HEK293T (cell line): ENCODE results near the gene BCL7A.

Experiments
- CTCF ChIA-PET: fragments of 350-600 bp; formaldehyde crosslinking; extraction: SDS; loops from one replicate; lab custom pipeline; 2021; ENCODE audit warnings: antibody characterized with exemption, inconsistent platforms; lab: Yijun Ruan, JAX
- POLR2A ChIA-PET: fragments of 350-600 bp; formaldehyde crosslinking; extraction: SDS; loops from one replicate; lab custom pipeline; 2020; ENCODE audit warnings: antibody characterized with exemption, inconsistent platforms; lab: Yijun Ruan, JAX
- DNase-seq: peaks from one replicate; pipeline ENCODE4 v3.0.0; 2012; ENCODE audit warnings: mixed read lengths; ENCODE audit errors: extremely low spot score
- ARNT ChIP-seq: fragments of 450-650 bp; IDR thresholded peaks from 2 replicates; pipeline ENCODE4 v1.6.1; 2017; ENCODE audit warnings: mild to moderate bottlenecking
- BHLHE40 ChIP-seq: fragments of 450-650 bp; IDR thresholded peaks from 2 replicates; pipeline ENCODE4 v1.6.1; 2016; ENCODE audit warnings: mild to moderate bottlenecking, moderate library complexity, borderline replicate concordance
- CTBP1 ChIP-seq: fragments of 450-650 bp; IDR thresholded peaks from 2 replicates; pipeline ENCODE4 v1.6.1; 2016; ENCODE audit warnings: borderline replicate concordance
- ELF4 ChIP-seq: fragments of 450-650 bp; IDR thresholded peaks from 2 replicates; pipeline ENCODE4 v1.6.1; 2017; ENCODE audit warnings: antibody characterized with exemption
- FOXA1 ChIP-seq: fragments of 450-650 bp; IDR thresholded peaks from 2 replicates; pipeline ENCODE4 v1.6.1; 2016; ENCODE audit warnings: mild to moderate bottlenecking
- FOXK2 ChIP-seq: fragments of 450-650 bp; IDR thresholded peaks from 2 replicates; pipeline ENCODE4 v1.6.1; 2016; ENCODE audit warnings: mild to moderate bottlenecking
- FOXM1 ChIP-seq: fragments of 450-650 bp; IDR thresholded peaks from 2 replicates; pipeline ENCODE4 v1.6.1; 2017; ENCODE audit warnings: mild to moderate bottlenecking, borderline replicate concordance
- HDGF ChIP-seq: fragments of 450-650 bp; IDR thresholded peaks from 2 replicates; pipeline ENCODE4 v1.6.1; 2017; ENCODE audit warnings: antibody characterized with exemption, borderline replicate concordance
- L3MBTL2 ChIP-seq: fragments of 450-650 bp; conservative IDR thresholded peaks from 2 replicates; pipeline ENCODE4 v1.6.1; 2016; ENCODE audit warnings: mild to moderate bottlenecking
- LEF1 ChIP-seq: fragments of 450-650 bp; IDR thresholded peaks from 2 replicates; pipeline ENCODE4 v1.6.1; 2017; ENCODE audit warnings: mild to moderate bottlenecking, borderline replicate concordance
- NFRKB ChIP-seq: fragments of 450-650 bp; IDR thresholded peaks from 2 replicates; pipeline ENCODE4 v1.6.1; 2016; ENCODE audit warnings: mild to moderate bottlenecking, moderate library complexity
- SP1 ChIP-seq: fragments of 450-650 bp; IDR thresholded peaks from 2 replicates; pipeline ENCODE4 v1.6.1; 2017
- SUZ12 ChIP-seq: fragments of 450-650 bp; IDR thresholded peaks from 2 replicates; pipeline ENCODE4 v1.6.1; 2016; ENCODE audit warnings: mild to moderate bottlenecking
- TARDBP ChIP-seq: fragments of 450-650 bp; IDR thresholded peaks from 2 replicates; pipeline ENCODE4 v1.6.1; 2016
- ZNF384 ChIP-seq: fragments of 450-650 bp; IDR thresholded peaks from 2 replicates; pipeline ENCODE4 v1.6.1; 2016
- TF ChIP-seq, protein P1 (sequence below): fragments of 450-650 bp; IDR thresholded peaks from 2 replicates; pipeline ENCODE4 v1.6.1; 2016

Gene BCL7A

DNA sequence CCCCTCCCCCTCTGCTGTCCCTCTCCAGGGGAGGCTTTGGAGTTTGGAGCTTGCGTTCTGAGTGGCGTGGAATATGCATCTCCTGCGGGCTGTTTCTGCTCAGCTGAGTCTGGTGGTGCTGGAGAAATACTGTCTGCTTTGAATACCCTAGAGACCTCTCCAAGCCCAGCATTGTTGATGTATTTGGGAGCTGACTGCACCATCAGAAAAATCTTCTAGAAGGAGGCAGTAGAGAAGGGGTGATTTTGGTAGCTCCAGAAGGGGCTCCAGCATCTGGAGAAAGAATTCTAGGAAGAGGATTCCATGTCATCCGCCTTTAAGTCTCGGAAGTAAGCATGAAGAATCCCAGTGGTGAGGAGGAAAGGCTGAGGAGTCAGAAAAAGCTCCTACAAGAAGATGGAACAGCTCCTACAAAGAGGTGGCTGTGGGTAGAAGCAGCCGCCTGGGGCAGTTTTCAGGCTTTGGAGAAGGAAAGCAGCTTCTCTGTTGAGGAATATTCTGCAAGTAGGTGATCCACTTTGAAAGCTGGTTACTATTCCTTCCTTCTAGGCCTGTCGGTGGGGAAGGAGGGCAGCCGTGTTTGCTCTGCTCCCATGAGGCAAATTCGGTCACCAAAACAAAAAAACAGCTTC, 66.6 kb downstream of the BCL7A start:
- POLR2A ChIA-PET: interaction anchor here (0.6 to 2.6 kb wide), 3 partner anchors 10 to 15 kb away, joined by 3 to 14 read pairs (median 9); partner anchors contain the start of gene MLXIP
- DNase-seq: no peak
- CTCF ChIA-PET: no interaction called here

DNA sequence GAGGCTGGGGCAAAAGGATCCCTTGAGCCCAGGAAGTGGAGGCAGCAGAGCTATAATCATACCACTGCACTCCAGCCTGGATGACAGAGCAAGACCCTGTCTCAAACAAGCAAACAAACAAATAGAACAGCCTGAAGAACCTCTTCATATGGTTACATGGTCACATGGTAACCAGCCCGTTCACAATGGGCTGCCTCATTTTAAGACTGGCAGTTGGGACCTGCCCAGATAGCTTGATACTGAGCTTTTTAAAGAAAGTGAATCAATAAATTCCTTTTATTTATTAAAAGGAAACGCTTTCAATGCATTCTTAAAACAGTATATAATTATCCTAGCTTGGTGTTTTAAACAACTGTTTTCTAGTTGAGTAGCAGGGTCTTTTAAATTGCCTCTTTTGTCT, 67.4 kb downstream of the BCL7A start:
- CTCF ChIA-PET: interaction anchor here (0.7 kb wide), 1 partner anchor 85 kb away, joined by 13 read pairs; the partner anchor contains the start of gene IL31
- TF ChIP-seq NFRKB (no peak), ZNF384 (no peak)
- no peak for DNase-seq
- POLR2A ChIA-PET: interaction anchor here (2.5 to 2.6 kb wide), 2 partner anchors 9 to 11 kb away, joined by 9 to 14 read pairs; partner anchors contain the start of gene MLXIP

More for the DNA sequence above, 66.6 kb downstream of the BCL7A start:
- TF ChIP-seq FOXK2: no peak
- TF ChIP-seq, protein P1, sequence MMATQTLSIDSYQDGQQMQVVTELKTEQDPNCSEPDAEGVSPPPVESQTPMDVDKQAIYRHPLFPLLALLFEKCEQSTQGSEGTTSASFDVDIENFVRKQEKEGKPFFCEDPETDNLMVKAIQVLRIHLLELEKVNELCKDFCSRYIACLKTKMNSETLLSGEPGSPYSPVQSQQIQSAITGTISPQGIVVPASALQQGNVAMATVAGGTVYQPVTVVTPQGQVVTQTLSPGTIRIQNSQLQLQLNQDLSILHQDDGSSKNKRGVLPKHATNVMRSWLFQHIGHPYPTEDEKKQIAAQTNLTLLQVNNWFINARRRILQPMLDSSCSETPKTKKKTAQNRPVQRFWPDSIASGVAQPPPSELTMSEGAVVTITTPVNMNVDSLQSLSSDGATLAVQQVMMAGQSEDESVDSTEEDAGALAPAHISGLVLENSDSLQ: no peak
- TF ChIP-seq ARNT: no peak
- no peak for TF ChIP-seq SP1
- TF ChIP-seq ZNF384: no peak
- TF ChIP-seq LEF1: no peak
- TF ChIP-seq FOXM1: no peak
- no peak for TF ChIP-seq SUZ12
- TF ChIP-seq CTBP1: no peak
- TF ChIP-seq BHLHE40: no peak
- TF ChIP-seq FOXA1: no peak
- TF ChIP-seq TARDBP: no peak
- no peak for TF ChIP-seq NFRKB
- no peak for TF ChIP-seq ELF4
- TF ChIP-seq L3MBTL2: no peak
- TF ChIP-seq HDGF: no peak

DNA sequence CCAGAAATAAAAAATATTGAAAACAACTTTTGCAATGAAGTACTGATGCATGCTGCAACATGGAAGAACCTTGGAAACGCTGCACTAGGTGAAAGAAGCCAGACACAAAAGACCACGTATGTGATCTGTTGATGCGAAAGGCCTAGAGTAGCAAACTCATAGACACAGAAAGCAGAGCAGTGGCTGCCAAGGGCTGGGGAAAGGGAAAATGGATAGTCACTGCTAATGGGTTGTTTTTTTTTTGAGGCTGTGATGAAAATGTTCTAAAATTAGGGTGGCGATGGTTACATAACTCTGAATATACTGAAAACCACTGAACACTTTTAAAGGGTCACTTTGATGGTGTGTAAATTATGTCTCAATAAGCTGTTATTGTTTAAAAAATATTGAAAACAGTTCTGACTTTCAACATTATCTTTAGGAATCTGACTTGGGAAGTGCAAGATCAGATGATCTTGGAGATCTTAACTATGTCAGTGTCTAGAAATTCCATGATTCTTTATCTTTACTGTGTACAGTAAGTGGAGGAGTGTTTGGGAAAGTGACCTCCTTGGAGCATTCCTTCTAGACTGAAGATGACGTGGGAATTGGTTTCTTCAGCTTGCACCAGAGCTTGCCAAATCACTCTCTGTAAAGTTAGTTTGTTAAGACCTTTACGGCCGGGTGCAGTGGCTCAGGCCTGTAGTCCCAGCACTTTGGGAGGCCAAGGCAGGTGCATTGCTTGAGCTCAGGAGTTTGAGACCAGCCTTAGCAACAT, 69.3 kb downstream of the BCL7A start:
- CTCF ChIA-PET: no interaction called here
- no peak for DNase-seq
- POLR2A ChIA-PET: no interaction called here

DNA sequence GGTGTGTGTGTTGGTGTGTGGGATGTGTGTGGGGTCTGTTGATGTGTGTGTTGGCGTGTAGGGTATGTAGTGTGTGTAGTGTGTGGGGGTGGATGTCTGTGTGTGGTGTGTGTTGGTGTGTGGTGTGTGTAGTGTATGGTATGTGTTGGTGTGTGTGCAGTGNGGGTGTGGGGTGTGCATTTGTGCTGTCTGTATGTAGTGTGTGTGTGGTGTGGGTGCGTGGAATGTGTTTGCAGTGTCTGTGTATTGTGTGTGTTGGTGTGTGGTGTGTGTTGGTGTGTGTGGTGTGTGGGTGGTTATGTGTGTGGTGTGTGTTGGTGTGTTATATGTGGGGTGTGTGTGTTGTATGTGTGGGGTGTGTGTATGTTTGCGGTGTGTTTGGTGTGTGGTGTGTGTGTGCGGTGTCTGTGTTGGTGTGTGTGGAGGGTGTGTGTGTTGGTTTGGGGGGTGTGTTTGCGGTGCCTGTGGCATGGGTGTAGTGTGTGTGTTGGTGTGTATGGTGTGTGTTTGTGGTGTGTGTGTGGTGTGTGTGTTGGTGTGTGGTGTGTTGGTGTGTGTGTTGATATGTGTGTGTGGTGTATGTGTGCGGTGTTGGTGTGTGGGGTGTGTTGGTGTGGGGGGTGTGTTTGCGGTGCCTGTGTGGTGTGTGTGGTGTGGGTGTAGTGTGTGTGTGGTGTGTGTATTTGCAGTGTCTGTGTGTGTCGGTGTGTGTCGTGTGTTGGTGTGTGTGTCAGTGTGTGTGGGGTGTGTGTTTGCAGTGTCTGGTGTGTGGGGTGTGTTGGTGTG, 71.6 kb downstream of the BCL7A start:
- CTCF ChIA-PET: no interaction called here
- DNase-seq: no peak
- TF ChIP-seq L3MBTL2 (no peak), TARDBP (peak; percentile 57)
- POLR2A ChIA-PET: no interaction called here

More for the DNA sequence above, 69.3 kb downstream of the BCL7A start:
- TF ChIP-seq FOXM1: no peak
- TF ChIP-seq BHLHE40: no peak
- no peak for TF ChIP-seq FOXK2
- no peak for TF ChIP-seq NFRKB
- no peak for TF ChIP-seq ELF4
- TF ChIP-seq HDGF: no peak
- TF ChIP-seq, protein P1: no peak
- no peak for TF ChIP-seq TARDBP
- no peak for TF ChIP-seq SUZ12
- TF ChIP-seq ZNF384: no peak
- no peak for TF ChIP-seq FOXA1
- no peak for TF ChIP-seq LEF1
- no peak for TF ChIP-seq ARNT
- no peak for TF ChIP-seq SP1
- no peak for TF ChIP-seq CTBP1
- no peak for TF ChIP-seq L3MBTL2

DNA sequence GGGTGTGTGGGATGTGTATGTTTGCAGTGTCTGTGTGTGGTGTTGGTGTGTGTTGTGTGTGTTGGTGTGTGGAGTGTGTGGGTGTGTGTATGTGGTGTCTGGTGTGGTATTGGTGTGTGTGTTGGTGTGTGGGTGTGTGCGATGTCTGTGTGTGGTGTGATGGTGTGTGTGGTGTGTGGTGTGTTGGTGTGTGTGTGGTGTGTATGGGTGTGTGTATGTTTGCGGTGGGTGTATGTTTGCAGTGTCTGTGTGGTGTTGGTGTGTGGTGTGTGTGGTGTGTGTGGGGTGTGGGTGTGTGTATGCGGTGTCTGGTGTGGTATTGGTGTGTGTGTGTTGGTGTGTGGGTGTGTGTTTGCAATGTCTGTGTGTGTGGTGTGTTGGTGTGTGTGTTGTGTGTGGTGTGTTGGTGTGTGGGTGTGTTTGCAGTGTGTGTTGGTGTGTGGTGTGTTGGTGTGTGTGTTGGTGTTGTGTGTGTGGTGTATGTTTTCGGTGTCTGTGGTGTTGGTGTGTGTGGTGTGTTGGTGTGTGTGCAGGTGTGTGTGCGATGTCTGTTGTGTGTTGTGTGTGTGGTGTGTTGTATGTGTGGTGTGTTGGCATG, 72.6 kb downstream of the BCL7A start:
- CTCF ChIA-PET: no interaction called here
- no peak for DNase-seq
- TF ChIP-seq FOXA1 (no peak), TARDBP (0 out of 2 replicates have a peak, but pooled peaks have one; percentile 3)
- POLR2A ChIA-PET: no interaction called here

DNA sequence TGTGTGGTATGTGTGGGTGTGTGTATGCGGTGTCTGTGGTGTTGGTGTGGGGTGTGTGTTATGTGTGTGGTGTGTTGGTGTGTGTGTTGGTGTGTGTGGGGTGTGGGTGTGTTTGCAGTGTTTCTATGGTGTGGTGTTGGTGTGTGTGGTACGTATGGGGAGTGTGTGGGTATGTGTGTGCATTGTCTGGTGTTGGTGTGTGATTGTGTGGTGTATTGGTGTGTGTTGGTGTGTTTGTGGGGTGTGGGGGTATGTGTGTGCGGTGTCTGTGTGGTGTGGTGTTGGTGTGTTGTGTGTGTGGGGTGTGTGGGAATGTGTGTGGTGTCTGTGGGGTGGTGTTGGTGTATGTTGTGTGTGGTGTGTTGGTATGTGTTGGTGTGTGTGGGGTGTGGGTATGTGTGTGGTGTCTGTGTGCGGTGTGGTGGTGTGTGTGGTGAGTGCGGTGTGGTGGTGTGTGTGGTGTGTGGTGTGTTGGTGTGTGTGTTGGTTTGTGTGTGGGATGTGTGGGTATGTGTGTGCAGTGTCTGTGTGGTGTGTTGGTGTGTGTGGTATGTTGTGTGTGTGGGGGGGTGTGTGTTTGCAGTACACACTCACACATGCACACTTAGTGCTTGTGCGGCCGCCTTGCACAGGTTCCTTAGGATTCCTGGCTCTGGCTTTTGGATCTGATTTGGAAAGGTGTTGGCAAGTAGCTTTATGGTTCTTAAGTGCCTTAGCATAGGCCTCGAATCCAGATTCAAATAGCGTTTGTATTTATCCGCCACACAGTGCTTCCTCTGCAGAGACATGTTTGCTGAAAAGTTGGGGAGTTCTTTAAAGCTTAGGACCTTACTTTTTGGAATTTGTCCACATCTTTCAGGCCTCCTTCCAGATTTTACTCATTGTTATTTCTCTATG, 73.3 kb downstream of the BCL7A start:
- no peak for DNase-seq
- ChIA-PET CTCF (no interaction called here), POLR2A (no interaction called here)
- no peak for TF ChIP-seq HDGF
- TF ChIP-seq TARDBP: peak; percentile 30
